GM06990 (cell line): ENCODE results near the gene TMA7B.

Experiments
- DNase-seq: peaks from one replicate; pipeline ENCODE4 v3.0.0-alpha.2; 2011; ENCODE audit not compliant: insufficient read length; ENCODE audit errors: extremely low read depth
- H3K27me3 ChIP-seq: replicated peaks from 2 replicates; pipeline ENCODE4 v1.6.0; 2011; ENCODE audit warnings: low read length; ENCODE audit not compliant: control insufficient read depth, insufficient read depth
- H3K36me3 ChIP-seq: 2 replicates; pipeline ENCODE4 v1.5.1; 2011; ENCODE audit warnings: low read length; ENCODE audit not compliant: control insufficient read depth, insufficient read depth
- H3K4me3 ChIP-seq: replicated peaks from 2 replicates; pipeline ENCODE4 v1.5.1; 2011; ENCODE audit warnings: low read depth, mild to moderate bottlenecking, control low read depth, low read length
- CTCF ChIP-seq: IDR thresholded peaks from 2 replicates; pipeline ENCODE4 v1.5.1; 2011; ENCODE audit warnings: low read length, control low read depth, mild to moderate bottlenecking, inconsistent platforms; ENCODE audit not compliant: insufficient read depth, poor library complexity, severe bottlenecking

Gene TMA7B

GRCh38 chr22:40000171-40000570 is 40.0 kb downstream of the TMA7B start:
- Histone ChIP-seq H3K4me3 (no peak overlapping the region), H3K36me3 (no peaks in the 10 kb centered on the region), H3K27me3 (peaks cover 3% of the 10 kb centered on the region)
- TF ChIP-seq CTCF: no peak
- no peak for DNase-seq

GRCh38 chr22:40001106-40001505 is 40.9 kb downstream of the TMA7B start:
- no peaks in the 10 kb centered on the region for H3K36me3 ChIP-seq
- H3K27me3 ChIP-seq: peaks cover 6% of the 10 kb centered on the region
- DNase-seq: no peak
- H3K4me3 ChIP-seq: no peak overlapping the region
- TF ChIP-seq CTCF: no peak

- Histone ChIP-seq H3K4me3 (no peak overlapping the region), H3K36me3 (no peaks in the 10 kb centered on the region), H3K27me3 (peaks cover 6% of the 10 kb centered on the region)
- TF ChIP-seq CTCF: no peak
- no peak for DNase-seq
Observed at GRCh38 chr22:40001800-40002577, 41.8 kb downstream of the TMA7B start.

GRCh38 chr22:40002935-40003715 is 42.9 kb downstream of the TMA7B start:
- H3K36me3 ChIP-seq: no peaks in the 10 kb centered on the region
- no peak for TF ChIP-seq CTCF
- no peak for DNase-seq

GRCh38 chr22:40004836-40005235 is 44.6 kb downstream of the TMA7B start:
- TF ChIP-seq CTCF: no peak
- Histone ChIP-seq H3K4me3 (no peak overlapping the region), H3K27me3 (peaks cover 8% of the 10 kb centered on the region), H3K36me3 (no peaks in the 10 kb centered on the region)
- DNase-seq: no peak

More at GRCh38 chr22:40002935-40003715, 42.9 kb downstream of the TMA7B start:
- H3K27me3 ChIP-seq: peaks cover 6% of the 10 kb centered on the region
- H3K4me3 ChIP-seq: no peak overlapping the region
